Endothelial cell of hepatic sinusoid (primary cell): ENCODE data around the gene CCT6B.

Source experiments
- in situ Hi-C: cut with HindIII; loops from 2 replicates; pipeline ENCODE4 v1.10.0; 2017; ENCODE audit warnings: low sequenced_read_pairs

Gene CCT6B

DNA sequence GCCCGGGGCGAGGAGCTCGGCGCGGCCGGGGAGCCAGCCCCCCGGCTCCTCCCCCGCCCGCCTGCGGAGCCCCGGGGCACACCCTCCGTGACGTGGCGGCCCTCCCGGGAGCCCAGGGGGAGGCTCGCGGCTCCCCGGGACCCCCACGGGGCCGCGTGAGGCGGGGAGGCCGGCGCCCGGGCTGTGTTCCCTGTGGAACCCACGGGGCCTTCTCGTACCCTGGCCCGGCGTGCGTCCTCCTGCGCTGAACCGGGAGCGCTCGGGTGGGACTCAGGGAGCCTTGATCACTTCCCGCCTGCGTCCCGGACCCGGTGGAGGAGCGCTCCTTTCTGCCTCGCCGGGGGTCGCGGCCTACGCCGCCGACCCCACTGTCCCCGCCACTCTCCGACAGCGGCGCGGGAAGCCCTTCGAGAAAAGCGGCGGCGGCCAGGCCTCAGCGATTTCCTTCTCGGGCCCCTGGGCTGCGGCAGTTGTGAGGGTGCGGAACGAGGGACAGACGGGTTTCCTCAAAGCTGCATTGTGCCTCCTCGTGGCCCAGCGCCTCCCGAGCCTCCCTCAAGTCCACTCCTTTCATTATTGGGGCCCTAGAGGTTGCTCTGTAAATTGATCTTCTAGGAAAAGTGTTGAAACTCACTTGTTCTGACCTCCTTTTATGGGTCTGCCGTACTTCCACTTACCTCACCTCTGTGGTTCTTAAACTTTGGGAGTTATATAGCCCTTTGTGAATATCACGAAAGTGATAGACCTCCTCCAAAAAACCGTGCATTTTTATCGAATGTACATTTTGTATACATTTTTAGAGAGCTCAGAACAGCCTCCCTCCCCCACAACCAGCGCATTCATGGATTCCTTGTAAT, 19.6 kb upstream of the CCT6B start:
- in situ Hi-C loops: no loop called here

DNA sequence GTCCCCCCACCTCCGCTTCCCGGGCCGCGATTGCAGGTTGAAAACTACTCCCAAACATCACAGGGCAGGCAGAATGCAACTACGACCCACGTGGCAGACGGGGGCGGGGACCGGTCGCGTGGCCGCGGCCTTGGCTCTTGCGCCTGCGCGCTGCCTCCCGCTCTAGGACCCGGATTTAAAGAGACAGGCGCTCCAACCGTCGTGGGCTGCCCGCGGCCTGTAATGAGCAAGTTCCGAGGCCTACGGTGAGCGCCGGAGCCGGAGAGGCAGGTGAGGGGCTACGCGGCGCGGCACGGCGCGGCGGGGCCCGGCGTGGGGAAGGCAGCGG, 19.1 kb upstream of the CCT6B start, which contains the start of gene LIG3:
Gene LIG3 (plus strand): TSS at position 160 of the 328 bp plus-strand sequence. CDS start 2,494 bp downstream, outside the sequence.
- in situ Hi-C loops: no loop called here

DNA sequence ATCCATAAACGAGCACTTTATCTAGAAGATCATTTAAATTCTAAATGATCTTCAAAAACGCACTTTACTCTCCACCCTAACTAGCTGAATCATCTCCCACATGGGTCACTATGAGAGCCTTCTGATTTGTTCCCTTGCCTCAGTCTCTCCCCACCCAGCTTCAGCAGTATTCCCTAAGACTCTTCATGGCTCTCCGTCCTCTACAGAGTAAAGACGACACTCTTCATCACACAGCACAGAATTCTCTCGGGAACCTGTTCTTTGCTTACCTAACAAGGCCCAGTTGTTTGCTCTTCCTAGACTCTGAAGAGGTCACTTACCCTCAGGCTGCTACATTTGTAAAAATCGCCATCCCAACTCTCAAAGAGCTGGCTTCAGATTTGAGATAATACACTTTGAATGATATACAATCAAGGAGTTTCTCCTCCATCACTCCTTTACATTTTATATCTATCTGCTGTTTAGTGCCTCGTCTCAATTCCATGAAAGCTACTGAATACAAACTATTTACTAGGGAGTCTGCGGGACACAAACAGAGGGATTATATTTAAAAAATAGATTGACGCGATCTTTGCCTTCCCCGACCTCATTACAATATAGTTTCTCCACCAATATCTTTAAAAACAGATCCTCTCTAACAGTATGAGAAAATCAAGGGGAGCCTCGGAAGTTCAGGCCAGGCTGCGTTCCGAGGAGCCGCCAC, 18.5 kb upstream of the CCT6B start:
- in situ Hi-C loops: no loop called here

DNA sequence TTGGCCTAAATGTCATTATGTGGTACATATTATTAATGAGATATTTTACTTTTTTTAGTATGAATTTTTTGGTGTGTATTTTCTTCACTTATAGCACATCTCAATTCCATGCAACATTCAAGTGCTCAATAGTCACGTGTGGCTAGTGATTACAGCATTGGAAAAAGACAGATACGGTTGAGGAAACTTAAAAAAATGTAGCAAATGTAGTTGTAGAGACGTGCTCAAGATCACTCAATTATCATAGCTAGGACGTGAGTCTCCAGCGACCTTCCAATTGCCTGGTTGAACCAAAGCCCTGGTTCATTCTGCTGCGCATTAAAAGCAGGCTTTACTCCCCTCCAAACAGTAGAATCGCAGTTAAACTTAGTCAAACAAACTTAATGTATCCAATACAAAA, 17.9 kb upstream of the CCT6B start:
- in situ Hi-C loops: no loop called here

DNA sequence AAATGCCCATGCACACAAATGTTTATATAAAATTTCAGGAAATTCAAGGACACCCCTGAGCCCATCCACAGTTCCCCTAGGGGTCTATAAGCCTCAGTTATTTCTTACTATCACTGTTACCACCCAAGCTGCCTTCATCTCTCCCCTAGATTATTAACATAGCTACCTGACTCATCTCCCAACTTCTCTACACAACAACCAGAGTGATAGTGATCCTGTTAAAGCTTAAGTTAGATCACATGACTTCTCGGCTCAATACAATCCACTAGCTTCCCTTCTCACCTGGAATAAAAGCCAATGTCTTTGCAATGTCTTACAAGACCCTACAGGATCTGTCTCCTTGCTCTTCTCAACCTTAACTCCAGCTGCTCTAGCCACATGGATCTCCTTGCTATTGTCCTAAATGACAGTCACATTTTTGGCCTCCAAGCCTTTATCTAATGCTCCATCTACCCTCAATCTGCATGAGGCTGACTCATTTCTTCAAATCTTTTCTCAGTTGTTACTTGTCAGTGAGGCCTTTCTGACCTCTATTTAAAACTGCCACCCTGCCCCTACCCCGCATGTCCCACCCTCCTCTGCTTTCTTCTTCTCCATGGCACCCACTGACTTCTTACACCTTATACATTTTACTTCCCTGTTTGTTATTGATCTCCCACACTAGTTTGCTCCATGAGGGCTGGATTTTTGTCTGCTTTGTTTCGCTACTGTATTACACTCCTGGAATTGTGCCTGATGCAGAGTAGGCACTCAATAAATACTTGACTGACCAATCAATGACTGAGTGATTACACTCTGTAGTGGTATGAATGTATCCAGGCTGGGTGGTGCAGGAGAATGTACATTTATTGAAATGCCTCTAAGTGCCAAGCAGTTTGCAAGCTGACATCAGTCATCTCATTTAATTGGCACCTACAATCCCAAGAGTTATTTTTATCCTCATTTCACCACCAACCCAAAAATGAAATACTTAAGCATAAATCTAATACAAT, 13.8 kb upstream of the CCT6B start:
- in situ Hi-C loops: loop anchor here (25.0 kb wide), 1 partner anchor 113 kb away; no protein-coding TSS in a partner anchor

DNA sequence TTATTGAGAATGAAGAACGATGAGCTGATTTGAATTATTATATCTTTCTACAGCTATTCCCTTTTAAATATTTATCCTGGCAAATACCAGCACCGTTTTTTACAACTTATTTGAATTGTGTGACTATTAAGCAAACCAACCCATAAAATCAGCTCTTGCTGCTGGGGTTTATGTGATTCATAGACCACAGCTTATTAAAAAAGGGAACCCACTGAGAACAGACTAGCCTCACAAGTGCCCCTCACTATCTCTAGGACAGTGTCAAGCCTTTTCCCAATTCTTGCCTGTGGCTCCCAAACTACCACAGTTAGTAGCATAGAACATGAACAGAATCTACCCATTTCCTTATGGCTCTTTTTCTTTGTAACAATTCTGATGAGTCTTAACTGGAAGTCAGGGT, 12.9 kb upstream of the CCT6B start:
- in situ Hi-C loops: loop anchor here (25.0 kb wide), 1 partner anchor 112 kb away; no protein-coding TSS in a partner anchor

DNA sequence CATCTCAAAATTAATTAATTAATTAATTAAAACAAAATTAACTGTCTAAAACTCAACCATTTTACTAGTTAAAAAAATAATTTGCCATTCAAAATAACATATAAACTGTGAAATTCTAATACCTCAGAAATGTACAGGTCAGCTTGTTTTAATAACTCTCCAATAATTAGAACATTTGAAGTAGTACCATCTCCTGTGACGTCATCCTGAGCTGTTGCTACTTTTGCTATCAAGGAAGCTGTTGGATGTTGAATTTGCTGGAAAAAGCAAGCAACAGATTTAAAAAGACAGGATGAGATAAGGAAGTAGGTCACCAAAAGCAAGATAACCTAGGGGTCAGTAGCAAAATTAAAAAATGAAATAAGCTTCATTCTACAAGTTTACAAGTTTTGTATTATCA, 2.8 kb downstream of the CCT6B start:
- in situ Hi-C loops: loop anchor here (25.0 kb wide), 1 partner anchor 96 kb away; no protein-coding TSS in a partner anchor

DNA sequence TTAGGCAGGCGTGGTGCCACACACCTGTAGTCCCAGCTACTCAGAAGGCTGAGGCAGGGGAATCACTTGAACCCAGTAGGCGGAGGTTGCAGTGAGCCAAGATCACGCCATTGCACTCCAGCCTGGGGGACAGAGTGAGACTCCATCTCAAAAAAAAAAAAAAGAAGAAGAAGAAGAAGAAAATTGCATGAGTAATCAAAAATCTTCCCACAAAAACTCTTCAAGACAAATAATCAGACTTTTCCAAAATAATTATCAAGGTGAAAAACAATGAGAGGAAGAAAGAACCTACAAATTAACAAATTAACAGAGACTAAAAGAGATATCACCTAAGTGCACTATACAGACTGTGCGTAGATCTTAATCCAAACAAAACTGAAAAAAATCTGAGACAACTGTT, 10.5 kb downstream of the CCT6B start:
- in situ Hi-C loops: loop anchor here (25.0 kb wide), 1 partner anchor 88 kb away; no protein-coding TSS in a partner anchor

DNA sequence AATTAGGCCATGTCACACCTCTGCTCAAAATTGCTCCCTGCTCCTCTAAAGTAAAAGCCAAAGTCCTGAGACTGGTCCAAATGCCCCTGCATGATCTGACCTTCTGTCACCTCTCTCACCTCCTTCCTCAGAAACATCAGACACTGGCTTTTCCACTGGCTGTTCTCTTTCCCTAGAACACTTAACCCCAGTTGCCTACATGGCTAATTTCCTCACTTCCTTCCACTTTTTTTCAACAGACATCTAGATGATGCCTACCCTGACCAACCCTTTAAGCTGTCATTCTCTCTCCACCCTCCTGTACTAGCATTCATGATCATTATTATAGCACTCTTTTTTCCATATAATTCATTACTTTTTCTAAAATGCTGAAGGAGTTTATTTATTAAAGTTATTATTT, 31.0 kb downstream of the CCT6B start:
- in situ Hi-C loops: no loop called here

DNA sequence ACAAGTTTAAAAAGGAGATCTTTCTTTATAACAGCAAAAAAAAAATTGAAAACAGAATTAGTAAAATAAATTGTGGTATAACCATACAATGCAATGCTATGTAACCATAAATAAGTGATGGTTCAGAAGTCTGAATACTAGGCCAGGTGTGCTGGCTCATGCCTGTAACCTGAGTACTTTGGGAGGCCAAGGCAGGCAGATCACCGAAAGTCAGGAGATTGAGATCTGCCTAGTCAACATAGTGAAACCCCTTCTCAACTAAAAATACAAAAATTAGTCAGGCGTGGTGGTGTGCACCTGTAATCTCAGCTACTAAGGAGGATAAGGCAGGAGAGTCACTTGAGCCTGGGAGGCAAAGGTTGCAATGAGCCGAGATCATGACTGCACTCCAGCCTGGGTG, 34.6 kb downstream of the CCT6B start:
- in situ Hi-C loops: no loop called here

DNA sequence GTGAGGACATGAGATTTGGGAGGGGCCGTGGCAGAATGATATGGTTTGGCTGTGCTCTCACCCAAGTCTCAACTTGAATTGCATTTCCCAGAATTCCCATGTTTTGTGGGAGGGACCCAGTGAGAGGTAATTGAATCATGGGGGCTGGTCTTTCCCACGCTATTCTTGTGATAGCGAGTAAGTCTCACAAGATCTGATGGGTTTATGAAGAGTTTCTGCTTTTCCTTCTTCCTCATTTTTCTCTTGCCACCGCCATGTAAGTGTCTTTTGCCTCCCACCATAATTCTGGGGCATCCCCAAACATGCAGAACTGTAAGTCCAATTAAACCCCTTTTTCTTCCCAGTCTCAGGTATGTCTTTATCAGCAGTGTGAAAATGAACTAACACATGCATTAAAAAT, 40.6 kb downstream of the CCT6B start:
- in situ Hi-C loops: no loop called here

DNA sequence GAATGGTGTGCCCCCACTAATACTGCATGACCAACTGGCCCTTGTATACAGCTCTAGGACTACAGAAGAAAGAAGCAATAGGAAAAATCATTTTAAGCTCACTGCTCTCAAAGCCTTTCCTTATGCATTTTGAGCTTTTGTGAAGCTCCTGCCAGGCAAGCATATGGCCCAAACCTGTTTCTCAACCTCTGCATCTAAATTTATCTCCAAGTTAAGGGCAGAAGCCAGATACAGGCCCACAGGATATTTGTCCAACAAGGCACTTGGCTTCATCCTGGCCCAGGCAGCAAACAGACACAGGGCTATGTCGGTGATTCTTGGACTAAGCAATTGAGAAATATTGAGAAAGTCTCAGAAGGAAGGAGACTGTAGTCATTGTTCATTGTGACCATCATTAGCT, 43.9 kb downstream of the CCT6B start:
- in situ Hi-C loops: no loop called here

DNA sequence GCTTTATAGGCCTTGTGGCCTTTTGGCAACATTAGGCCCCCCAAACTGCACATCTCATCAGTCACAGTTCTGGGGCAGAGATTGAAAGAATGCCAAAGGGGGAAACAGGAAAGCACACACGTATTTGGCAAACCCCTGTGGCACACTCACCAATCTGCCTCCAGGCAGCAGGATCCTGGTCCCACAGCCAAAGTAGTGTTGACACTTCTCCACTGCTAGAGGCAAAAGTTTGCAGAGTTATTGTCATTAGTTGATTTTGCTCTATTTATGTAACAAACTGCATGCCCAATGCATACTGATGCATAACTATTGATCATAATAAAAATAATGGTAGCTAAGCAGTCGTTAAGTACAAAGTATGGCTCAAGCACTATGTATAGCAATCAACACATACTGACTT, 45.1 kb downstream of the CCT6B start:
- in situ Hi-C loops: no loop called here

DNA sequence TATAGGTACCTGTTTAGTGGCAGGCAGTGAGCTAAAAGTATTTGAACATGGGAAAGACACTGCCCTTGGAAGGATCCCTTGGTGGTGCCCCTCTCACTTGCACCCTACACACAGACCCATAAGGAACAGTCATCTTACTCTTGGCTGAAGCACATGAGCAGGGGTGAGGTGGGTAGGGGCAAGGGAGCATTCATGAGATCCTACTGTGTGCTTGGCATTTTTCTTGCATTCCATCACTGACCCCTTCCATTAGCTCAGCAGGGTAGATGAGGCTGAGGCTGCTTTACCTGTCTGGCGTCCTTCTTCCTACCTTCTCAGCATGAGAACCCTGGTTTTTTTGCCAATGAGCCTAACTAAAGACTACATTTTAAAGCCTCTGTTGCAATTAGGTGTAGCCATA, 48.3 kb downstream of the CCT6B start:
- in situ Hi-C loops: no loop called here

DNA sequence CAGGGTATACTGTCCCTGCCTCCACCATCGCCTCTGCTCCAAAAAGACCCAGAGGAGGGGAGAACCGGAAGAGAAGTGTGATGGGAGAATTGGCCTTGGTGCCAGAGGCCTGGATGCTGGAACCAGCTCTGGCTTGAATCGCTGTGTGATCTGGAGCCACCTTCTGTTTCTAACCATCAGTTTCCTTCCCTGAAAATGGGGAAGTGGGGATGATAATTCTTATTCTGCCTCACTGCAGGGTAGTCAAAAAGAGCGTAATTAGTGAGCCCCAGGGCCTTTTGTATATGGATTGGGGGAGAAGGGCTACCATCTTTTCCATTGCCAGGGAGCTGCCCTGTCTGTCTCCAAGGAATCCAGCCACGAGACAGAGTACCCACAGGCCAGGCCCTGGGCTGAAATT, 52.2 kb downstream of the CCT6B start:
- in situ Hi-C loops: no loop called here

DNA sequence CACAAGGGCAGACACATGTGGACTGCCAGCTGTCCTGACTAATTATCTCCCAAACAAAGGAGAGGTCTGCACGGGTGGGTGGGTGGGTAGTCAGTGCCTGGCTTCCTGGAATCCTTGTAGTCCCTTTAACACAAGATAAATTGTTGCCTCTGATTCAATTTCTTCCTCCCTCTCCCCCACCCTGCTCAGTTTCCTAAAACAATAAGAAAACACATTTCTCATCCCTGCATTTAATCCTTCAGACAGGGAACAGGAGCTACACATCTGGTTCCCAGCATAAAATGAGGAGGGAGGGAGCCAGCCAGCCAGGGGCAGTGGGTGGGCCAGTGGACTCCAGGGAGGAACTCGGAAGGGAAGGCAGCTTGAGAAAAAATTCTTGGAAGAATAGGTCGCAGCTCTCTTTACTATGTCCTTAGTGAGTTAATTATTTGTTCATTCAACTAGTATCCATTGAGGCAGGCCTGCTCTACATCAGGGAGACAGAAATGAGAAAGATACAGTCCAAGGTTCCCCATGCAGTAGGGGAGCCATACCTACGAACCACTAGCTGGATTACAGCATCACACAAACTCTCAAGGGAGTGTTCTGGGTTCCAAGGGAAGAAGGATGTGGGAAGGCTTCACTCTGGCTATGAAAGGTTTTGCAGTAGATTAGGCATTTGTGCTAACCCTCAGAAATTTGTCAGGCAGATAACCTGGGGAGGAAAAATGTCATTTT, 58.3 kb downstream of the CCT6B start:
- in situ Hi-C loops: no loop called here

DNA sequence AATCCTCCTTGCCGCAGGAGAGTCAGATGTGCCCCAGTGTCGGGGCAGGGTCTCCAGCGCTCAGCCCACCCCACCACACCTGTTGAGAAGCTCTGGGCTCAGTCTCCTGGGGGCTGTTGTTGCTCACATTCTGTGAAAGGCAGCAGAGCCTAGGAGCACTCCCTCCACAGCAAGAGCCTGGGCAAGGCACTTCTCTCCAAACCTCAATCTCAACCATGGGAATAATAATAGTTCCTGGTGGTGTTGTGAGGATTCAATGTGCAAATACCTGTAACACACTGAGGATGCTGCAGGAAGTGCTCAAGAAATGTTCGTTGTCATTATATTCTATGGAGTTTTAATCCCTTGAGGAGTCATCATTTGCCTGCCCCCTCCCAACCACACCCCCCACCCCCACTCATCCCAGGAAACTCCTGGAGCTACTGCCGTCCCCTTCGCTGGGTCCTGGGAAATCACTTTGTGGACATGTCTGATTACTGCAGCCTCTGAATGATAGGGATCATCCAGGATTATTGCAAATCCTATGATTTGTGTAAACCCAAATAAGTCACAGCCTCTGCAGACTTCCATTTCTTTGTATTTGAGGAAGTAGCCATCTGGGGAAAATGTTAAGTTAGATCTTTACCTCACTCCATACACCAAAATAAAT, 61.5 kb downstream of the CCT6B start:
- in situ Hi-C loops: no loop called here

DNA sequence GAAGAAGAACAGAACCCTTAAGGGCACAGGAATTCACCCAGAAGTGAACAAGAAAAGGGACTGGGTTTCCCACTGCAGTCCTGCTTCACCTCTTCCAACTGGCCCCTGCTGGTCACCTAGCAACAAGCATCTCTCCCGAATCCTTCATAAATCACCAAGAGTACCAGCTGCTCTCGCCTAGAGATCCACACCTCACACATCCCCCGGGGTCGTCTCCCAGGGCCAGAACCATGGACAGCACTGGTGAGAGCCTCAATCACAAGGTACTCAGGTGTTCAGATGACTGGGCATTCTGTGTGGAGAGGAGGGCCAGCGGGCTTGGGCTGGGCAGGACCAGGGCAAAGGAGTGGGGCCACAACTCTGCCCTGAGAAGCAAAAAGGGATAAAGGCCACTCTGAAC, 65.9 kb downstream of the CCT6B start:
- in situ Hi-C loops: no loop called here

DNA sequence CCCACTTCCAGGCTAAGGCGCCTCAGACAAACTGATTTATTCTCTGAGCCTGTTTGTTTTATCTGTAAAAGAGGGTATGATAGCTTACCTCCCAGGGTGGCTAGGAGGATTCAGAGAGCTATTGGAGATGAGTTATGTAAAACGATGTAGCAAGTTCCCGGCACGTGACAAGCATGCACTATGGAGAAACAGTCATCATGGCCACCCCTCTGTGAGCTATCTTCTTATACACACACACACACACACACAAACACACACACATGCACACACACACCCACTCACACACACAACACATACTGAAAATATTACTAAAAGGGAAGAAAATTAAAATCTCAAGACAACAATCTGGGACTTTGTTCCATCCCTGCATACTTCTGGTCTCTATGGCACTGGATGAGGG, 66.3 kb downstream of the CCT6B start:
- in situ Hi-C loops: no loop called here
